Ascending aorta (tissue), 2 donors: ENCODE measurements around the gene SERPINI2. TPM values are rescaled to one million over a fixed set of nuclear protein-coding genes. Genes with fewer than 3 reads are reported as not detected.

Source experiments
- DNase-seq, 2 donors: peaks; one replicate each; pipeline ENCODE4 v3.0.0-alpha.2; 2019; ENCODE audit warnings: low spot score in 2 of 2
- H3K27ac ChIP-seq, 2 donors: fragments of 200-600 bp; sonication (generic); one replicate each; pipeline ENCODE4 v1.5.1; 2016 to 2017; ENCODE audit warnings: mild to moderate bottlenecking in 1 of 2
- H3K27me3 ChIP-seq: fragments of 200-600 bp; sonication (generic); one replicate; pipeline ENCODE4 v1.5.1; 2017
- H3K36me3 ChIP-seq, 2 donors: fragments of 200-600 bp; sonication (generic); one replicate each; pipeline ENCODE4 v1.5.1; 2016
- H3K4me1 ChIP-seq, 2 donors: fragments of 200-600 bp; sonication (generic); one replicate each; pipeline ENCODE4 v1.5.1; 2016 to 2017; ENCODE audit warnings: mild to moderate bottlenecking in 1 of 2
- H3K4me3 ChIP-seq, 2 donors: fragments of 200-600 bp; sonication (generic); one replicate each; pipeline ENCODE4 v1.5.1; 2016 to 2017; ENCODE audit warnings: mild to moderate bottlenecking in 1 of 2
- H3K9me3 ChIP-seq, 2 donors: fragments of 200-600 bp; sonication (generic); one replicate each; pipeline ENCODE4 v1.5.1; 2016
- intact Hi-C: fragments of 100-400 bp; cut with DNase I; formaldehyde crosslinking; loops from one replicate; pipeline ENCODE4 v1.15.1; 2023
- total RNA-seq: library from RNA; depleted of rRNA; stranded (reverse); fragments of >200 nt; gene quantifications from one replicate; pipeline ENCODE4 v1.1.0, GENCODE V29; 2016
- TF ChIP-seq, protein P1 (sequence below), 3 experiments: fragments of 200-600 bp in 2 of 3; fragments of 450-650 bp in 1 of 3; sonication (generic) in 2 of 3; IDR thresholded peaks; one replicate each; pipeline ENCODE4 v1.5.1; 2016 to 2019; ENCODE audit warnings: antibody characterized with exemption in 3 of 3, mild to moderate bottlenecking in 1 of 3, moderate library complexity in 1 of 3

SERPINI2 gene
- total RNA-seq, 1 donor from 2014 or later, result not detected

DNA sequence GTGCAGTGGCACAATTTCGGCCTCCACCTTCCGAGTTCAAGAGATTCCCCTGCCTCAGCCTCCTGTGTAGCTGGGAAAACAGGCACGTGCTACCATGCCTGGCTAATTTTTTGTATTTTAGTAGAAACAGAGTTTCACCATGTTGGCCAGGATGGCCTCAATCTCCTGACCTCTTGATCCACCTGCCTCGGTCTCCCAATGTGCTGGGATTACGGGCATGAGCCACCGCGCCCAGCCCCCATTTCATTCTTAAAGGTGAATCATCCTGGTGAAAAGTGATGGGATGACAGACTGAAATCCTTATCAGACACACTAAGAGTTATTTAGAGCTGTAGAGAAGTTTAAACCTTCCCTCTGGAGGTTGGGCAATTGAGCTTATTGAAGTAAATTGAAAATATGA, 24.1 kb upstream of the SERPINI2 start:
- Histone ChIP-seq H3K36me3 (no peaks in the 10 kb centered on the region), H3K4me3 (no peak overlapping the region), H3K27ac (no peak overlapping the region), H3K9me3 (no peaks in the 10 kb centered on the region), H3K4me1 (no peaks in the 10 kb centered on the region), H3K27me3 (no peaks in the 10 kb centered on the region)
- TF ChIP-seq, protein P1, sequence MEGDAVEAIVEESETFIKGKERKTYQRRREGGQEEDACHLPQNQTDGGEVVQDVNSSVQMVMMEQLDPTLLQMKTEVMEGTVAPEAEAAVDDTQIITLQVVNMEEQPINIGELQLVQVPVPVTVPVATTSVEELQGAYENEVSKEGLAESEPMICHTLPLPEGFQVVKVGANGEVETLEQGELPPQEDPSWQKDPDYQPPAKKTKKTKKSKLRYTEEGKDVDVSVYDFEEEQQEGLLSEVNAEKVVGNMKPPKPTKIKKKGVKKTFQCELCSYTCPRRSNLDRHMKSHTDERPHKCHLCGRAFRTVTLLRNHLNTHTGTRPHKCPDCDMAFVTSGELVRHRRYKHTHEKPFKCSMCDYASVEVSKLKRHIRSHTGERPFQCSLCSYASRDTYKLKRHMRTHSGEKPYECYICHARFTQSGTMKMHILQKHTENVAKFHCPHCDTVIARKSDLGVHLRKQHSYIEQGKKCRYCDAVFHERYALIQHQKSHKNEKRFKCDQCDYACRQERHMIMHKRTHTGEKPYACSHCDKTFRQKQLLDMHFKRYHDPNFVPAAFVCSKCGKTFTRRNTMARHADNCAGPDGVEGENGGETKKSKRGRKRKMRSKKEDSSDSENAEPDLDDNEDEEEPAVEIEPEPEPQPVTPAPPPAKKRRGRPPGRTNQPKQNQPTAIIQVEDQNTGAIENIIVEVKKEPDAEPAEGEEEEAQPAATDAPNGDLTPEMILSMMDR (IDR thresholded peaks at IDR 0.05), result no peak
- DNase-seq, result no peak
- intact Hi-C loops, result no loop called here

DNA sequence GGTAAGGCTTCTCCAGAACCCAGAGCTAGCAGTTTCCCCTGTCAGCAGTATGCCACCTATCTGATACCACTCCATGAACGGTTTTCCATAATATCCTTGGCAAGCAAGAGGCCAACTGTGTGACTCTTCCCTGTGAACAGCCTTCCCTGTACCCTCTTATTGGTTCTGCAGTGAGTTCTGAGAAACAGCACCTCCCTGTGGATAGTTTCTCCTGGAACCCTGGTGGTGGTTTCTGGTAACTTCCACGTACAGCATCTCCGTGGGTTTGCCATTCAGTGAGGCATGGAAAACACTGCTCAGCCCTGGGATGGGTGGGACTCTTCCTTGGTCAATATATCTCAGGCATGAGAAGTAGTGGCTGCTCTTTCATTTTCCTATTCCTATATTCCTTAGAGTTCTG, 19.4 kb upstream of the SERPINI2 start:
- Histone ChIP-seq H3K27me3 (no peaks in the 10 kb centered on the region), H3K4me3 (no peak overlapping the region), H3K36me3 (no peaks in the 10 kb centered on the region), H3K4me1 (no peaks in the 10 kb centered on the region), H3K9me3 (no peaks in the 10 kb centered on the region), H3K27ac (no peak overlapping the region)
- no peak for DNase-seq
- intact Hi-C loops, result no loop called here
- TF ChIP-seq, protein P1 (IDR thresholded peaks at IDR 0.05), result no peak

DNA sequence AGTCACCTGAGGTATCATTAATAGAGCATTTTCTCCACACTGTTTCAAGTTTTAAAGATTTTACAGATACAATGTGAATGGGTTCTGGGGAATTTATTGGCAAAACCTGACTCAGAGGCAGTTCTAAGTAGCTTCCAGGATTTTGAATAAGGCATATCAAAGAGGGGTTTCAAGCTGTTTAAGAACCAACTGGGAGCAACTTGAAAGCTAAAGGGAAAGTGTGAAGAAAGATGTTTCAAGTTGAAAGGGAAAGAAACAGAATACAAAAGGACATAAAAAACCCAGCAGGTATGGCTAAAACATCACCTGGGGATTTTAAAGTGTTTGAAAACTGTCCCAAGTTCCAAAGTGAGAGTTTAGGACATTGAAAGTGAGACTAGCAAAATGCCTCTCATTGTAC, 17.8 kb upstream of the SERPINI2 start:
- intact Hi-C loops, result no loop called here
- Histone ChIP-seq H3K9me3 (no peaks in the 10 kb centered on the region), H3K4me3 (no peak overlapping the region), H3K27me3 (no peaks in the 10 kb centered on the region), H3K27ac (no peak overlapping the region), H3K36me3 (no peaks in the 10 kb centered on the region), H3K4me1 (no peaks in the 10 kb centered on the region)
- DNase-seq, result no peak
- TF ChIP-seq, protein P1 (IDR thresholded peaks at IDR 0.05), result no peak

DNA sequence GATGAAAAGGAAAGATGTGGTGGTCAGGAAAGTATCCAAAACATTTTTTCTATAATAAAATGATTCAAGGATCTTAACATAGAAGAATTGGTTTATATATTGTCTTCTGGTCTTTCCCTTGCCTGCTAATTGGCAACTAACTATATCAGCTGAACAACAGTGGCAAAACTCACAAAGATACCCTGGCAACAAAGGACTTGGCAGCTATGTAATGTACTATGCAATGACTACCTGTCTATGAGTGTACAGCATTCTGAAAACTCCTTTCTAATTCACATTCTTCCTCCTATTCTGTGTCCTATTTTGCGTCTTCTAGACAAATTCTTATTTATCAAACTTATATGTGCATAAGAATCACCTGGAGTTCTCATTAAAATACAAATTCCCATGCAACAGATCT, 15.7 kb upstream of the SERPINI2 start:
- Histone ChIP-seq H3K9me3 (no peaks in the 10 kb centered on the region), H3K4me3 (no peak overlapping the region), H3K4me1 (no peaks in the 10 kb centered on the region), H3K27me3 (no peaks in the 10 kb centered on the region), H3K27ac (no peak overlapping the region), H3K36me3 (no peaks in the 10 kb centered on the region)
- TF ChIP-seq, protein P1 (IDR thresholded peaks at IDR 0.05), result no peak
- no peak for DNase-seq
- intact Hi-C loops, result no loop called here

DNA sequence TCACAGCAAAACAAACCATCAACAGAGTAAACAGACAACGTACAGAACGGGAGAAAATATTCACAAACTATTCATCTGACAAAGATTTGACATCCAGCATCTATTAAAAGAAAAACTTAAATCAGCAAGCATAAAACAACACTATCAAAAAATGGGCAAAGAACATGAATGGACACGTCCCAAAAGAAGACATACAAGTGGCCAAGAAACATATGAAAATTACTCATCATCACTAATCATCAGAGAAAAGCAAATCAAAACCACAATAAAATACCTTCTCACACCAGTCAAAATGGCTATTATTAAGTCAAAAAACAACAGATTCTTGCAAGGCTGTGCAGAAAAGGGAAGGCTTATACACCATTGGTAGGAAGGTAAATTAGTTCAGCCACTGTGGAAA, 13.7 kb upstream of the SERPINI2 start:
- TF ChIP-seq, protein P1 (IDR thresholded peaks at IDR 0.05), result no peak
- no peak for DNase-seq
- Histone ChIP-seq H3K27ac (no peak overlapping the region), H3K27me3 (no peaks in the 10 kb centered on the region), H3K4me3 (no peak overlapping the region), H3K9me3 (no peaks in the 10 kb centered on the region), H3K36me3 (no peaks in the 10 kb centered on the region), H3K4me1 (no peaks in the 10 kb centered on the region)
- intact Hi-C loops, result no loop called here

DNA sequence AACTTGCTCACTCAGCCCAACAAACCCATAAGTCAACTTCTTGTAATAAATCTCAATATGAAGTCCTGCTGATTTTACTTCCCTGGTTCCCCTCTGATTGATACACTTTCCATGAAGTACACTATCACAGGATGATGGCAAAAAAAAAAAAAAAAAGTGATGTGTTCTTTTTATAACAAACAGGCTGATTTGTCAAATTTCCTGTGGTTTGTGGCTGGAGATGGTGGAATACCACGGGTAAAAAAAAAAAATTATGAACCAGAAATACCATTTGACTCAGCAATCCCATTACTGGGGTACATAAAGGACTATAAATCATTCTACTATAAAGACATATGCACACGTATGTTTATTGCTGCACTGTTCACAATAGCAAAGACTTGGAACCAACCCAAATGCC, 10.7 kb upstream of the SERPINI2 start:
- no peaks in the 10 kb centered on the region for H3K9me3 ChIP-seq
- H3K4me1 ChIP-seq, result no peaks in the 10 kb centered on the region
- no peaks in the 10 kb centered on the region for H3K36me3 ChIP-seq
- intact Hi-C loops, result no loop called here
- H3K27me3 ChIP-seq, result no peaks in the 10 kb centered on the region
- H3K4me3 ChIP-seq, result no peak overlapping the region
- DNase-seq, result no peak
- H3K27ac ChIP-seq, result no peak overlapping the region
- TF ChIP-seq, protein P1 (IDR thresholded peaks at IDR 0.05), result no peak
